A673 (cell line): ENCODE measurements around the gene DHRS1.

Source experiments
- CTCF ChIP-seq: fragments of 300-800, 200-600 bp; sonication (generic); conservative IDR thresholded peaks from 2 replicates; pipeline ENCODE4 v1.5.1; 2017; ENCODE audit warnings: low read depth, mild to moderate bottlenecking, antibody characterized with exemption, low read length, moderate library complexity, mixed read lengths
- EZH2 ChIP-seq: fragments of 200-600 bp; sonication (generic); IDR thresholded peaks from 2 replicates; pipeline ENCODE4 v1.6.1; 2017; ENCODE audit warnings: borderline replicate concordance, low read depth, mild to moderate bottlenecking, mixed read lengths, antibody characterized with exemption, low read length; ENCODE audit not compliant: poor library complexity, severe bottlenecking

- TF ChIP-seq CTCF (no peak), EZH2 (no peak)
Measured at GRCh38 chr14:24256960-24257359, 42.6 kb downstream of the DHRS1 start.
